T-helper 2 cell treated with Interferon-gamma antibody and Interleukin-4, amounts not matched to agents 100 ng/mL and 5 ng/mL, for 36 hours (primary cell): ENCODE data around the gene UBASH3B. TPM values are rescaled to one million over a fixed set of nuclear protein-coding genes. Genes with fewer than 3 reads are reported as not detected.
"Not testable (repeated sequence)": the region's sequence is repeated elsewhere in the genome, so short reads cannot be mapped to it uniquely, and the experiment has no call there.

Experiments used
- intact Hi-C: fragments of 100-400 bp; cut with micrococcal nuclease; formaldehyde crosslinking; loops from one replicate; pipeline ENCODE4 v1.15.1; 2023
- total RNA-seq: library from RNA; stranded (reverse); gene quantifications from 2 replicates; pipeline ENCODE4 v1.2.3, GENCODE V29; 2022

UBASH3B gene, protein sequence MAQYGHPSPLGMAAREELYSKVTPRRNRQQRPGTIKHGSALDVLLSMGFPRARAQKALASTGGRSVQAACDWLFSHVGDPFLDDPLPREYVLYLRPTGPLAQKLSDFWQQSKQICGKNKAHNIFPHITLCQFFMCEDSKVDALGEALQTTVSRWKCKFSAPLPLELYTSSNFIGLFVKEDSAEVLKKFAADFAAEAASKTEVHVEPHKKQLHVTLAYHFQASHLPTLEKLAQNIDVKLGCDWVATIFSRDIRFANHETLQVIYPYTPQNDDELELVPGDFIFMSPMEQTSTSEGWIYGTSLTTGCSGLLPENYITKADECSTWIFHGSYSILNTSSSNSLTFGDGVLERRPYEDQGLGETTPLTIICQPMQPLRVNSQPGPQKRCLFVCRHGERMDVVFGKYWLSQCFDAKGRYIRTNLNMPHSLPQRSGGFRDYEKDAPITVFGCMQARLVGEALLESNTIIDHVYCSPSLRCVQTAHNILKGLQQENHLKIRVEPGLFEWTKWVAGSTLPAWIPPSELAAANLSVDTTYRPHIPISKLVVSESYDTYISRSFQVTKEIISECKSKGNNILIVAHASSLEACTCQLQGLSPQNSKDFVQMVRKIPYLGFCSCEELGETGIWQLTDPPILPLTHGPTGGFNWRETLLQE
- 22.9 and 24.8 TPM in 2 replicates for total RNA-seq

DNA sequence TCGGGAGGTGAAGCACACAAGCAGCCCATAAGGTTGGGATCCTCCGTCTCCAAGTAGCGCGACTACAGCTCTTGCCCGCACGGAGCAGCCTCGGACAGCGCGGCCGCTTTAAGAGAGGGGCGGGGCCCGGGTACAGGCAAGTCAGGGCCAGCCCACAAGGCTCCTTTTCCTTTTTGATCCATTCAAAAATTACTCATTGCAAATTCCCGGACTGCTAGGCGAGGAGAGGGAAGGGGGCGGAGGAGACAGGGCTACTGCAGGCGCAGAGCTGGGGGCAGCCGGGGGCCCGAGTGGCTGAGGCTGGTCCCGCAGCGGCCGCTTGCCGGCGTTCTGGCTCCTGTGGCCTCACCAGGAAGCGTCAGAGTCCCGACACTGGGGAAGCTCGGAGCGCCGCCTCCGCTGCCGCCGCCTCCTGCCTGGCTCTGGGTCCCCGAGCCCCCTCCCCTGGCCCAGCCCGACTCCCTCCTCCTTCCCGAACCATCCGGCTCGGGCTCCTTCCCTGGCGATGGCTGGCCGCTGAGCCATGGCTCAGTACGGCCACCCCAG is at the start of gene UBASH3B:
Gene UBASH3B, plus strand, starts transcription at position 196 of the 546 bp plus-strand sequence. Its CDS starts 328 bp downstream, at position 524.
- intact Hi-C loops = loop anchor here (1.0 to 10.0 kb wide), 6 partner anchors 12 to 409 kb away; partner anchors contain the start of gene HSPA8

DNA sequence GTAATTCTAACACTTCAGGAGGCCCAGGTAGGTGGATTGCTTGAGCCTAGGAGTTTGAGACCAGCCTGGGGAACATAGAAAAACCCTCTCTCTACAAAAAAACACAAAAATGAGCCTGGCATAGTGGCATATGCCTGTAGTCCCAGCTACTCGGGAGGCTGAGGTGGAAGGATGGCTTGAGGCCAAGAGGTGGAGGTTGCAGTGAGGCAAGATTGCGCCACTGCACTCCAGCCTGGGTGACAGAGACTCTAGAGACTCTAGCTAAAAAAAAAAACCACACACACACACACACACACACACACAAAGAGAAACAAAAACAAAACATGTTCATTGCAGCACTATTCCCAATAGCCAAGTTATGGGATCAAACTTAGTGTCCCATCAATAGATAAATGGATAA is 48.4 kb upstream of the UBASH3B start:
- intact Hi-C loops = not testable (repeated sequence)

DNA sequence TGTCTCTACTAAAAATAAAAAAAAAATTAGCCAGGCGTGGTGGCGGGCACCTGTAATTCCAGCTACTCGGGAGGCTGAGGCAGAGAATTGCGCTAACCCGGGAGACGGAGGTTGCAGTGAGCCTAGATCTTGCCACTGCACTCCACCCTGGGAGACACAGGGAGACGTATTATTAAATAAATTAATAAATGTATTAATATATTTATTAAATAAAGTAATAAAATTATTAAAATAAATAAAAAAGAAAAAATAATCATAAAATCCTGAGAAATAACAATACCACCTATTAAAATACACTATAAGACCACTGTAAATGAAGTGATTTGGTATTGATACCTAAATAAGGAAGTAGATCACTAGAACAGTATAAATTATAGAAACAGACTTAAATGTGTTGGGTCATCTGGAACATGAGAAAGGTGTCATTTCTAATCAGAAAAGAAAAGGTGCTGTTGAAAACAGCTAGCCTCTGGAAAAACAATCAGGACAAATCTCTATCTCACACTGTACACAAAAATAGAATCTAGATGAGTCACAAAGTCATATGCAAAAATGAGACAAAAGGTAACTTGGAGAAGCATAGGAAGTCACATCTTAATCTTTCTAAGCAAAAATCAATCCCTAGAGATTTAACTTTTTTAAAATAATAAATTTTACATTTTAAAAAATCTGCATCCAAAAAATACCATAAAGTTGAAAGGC is 43.2 kb upstream of the UBASH3B start:
- intact Hi-C loops = no loop called here

DNA sequence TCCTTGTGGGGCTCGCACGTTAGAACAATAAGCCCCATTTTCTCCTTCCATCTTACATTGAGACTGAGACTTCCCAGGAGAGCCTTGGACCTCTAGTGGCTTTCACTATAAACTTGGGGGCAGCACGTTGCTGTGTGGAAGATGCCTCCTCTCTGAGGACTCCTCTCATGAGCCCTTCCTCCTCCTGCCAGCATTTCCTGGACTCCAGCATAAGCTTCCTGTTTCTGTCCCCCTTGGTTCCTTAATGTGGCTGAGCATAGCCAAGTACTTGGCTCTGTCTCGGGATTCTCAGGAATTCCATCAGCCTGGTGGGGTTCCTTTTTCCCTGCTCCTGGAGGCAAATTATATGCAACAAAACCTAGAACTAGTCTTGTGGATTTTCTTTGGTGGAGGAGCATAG is 38.8 kb upstream of the UBASH3B start:
- intact Hi-C loops = no loop called here

DNA sequence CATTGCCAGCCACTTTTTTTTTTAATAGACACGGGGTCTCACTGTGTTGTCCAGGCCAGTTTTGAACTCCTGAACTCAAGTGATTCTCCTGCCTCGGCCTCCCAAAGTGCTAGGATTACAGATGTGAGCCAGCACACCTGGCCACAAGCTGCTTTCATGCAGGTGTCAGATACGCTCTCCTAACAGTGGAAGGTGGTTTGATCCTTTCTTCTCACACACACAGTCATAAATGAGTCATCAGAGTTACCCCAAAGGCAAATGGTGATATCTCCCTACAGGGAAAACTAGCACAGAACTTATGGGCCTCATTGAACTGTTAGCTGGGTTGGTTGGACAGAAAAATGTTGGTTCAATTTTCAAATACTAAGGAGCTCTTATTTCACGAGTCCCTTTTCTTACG is 38.2 kb upstream of the UBASH3B start:
- intact Hi-C loops = no loop called here

DNA sequence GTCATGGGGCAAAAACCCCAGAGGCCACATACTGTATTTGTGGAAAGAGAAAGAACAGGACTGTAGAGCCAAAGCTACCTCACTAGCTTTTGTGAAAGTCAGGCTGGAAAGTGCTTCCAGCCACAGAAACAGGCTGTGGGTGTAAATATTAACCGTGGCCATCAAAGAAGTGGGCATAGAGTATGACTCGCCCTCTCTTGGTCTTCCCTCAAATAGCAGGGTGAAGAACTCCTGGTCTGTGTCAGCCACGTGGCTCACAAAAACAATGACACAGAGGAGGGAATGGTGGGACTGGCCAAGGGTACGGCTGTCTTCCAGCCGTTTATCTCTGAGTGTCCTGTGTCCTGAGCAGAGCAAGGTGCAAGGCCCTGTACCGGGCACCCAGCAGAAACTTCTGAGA is 37.6 kb upstream of the UBASH3B start:
- intact Hi-C loops = no loop called here

DNA sequence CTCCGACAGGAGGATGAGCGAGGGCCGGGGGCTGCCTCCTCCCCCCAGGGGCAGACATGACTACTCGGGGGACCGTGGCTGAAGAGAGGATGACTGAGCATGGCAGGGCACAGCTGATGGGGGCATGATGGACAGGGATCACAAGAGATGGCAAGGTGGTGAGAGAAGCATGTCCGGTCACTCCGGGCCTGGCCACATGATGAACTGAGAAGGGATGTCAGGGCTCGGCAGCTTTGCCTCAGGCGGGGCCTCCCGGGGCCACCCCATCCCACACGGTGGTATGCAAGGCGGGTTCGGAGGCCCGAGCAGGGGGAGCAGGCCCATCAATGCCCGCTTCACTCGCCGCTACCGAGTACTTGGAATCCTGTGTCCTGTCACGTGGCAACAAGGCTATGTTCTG is 36.6 kb upstream of the UBASH3B start:
- intact Hi-C loops = no loop called here

DNA sequence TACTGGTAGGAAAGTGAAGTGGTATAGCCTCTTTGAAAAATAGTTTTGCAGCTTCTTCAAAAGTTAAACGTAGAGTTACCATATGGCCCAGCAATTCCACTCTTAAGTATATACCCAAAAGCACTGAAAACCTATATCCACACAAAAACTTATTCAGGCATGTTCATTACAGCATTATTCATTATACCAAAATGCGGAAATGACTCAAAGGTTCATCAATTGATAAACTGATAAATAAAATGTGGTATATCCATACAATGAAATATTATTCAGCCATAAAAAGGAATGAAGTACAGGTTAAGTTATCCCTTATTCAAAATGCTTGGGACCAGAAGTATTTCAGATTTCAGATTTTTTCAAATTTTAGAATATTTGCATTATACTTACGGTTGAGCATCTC is 35.8 kb upstream of the UBASH3B start:
- intact Hi-C loops = no loop called here

DNA sequence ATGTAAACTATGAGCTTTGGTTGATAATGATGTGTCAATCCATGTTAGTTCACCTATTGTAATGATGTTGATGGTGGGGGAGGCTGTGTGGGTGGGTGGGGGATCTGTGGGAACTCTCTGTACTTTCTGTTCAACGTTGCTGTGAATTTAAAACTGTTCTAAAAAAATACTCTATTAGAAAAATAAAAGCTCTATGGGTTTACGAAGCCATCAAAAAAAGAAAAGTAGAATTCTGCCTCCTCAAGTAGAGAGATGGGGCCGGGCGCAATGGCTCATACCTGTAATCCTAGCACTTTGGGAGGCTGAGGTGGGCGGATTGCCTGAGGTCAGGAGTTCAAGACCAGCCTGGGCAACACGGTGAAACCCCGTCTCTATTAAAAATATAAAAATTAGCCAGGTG is 30.0 kb upstream of the UBASH3B start:
- intact Hi-C loops = not testable (repeated sequence)

DNA sequence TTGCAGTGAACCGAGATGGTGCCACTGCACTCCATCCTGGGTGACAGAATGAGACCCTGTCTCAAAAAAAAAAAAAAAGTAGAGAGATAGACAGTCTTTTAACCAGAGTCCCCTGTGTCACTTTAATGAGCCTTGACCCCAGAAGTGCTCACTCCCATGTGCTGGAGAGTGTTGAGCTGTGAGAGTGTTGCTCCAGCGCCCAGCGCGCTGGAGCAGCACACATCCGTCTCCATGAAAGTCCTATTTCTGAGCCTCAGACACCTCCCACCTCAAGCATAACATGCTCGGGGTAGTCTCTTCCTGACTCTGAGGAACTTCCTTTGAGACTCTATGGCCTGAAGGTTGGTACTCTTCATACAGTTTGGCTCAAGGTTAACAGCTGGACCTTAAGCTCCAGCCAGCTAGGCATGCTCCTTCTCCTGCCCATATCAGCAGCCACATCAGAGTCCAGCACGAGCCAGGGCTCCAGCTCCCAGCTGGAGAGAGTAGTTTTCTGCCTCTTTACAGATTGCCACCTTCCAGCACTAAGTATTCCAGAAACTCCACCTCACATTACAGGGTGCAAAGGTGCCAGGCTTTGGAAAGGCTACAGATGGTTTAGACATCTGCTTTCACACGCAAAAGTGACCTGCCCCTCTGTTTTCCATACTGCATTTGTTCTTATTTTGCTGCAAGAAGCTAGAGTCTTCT is 29.4 kb upstream of the UBASH3B start:
- intact Hi-C loops = no loop called here

DNA sequence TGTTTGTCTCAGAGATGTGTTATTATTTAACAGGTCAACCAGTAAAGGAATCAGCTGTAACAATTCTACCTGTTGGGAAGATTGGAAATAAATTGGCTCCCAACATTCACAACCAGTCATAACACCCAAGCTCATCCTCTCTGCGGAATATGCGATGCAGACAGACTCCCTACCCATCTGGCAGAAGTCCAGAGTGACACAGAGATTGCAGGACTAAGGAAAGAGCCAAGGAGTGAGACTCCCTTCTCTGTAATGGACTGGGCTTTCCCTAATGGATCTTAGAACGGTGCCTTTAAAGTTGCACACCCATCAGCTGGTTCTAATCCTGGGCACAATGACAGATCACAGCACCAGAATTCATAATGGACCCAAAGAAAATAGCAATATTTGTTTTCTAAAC is 27.8 kb upstream of the UBASH3B start:
- intact Hi-C loops = loop anchor here (2.0 kb wide), 1 partner anchor 47 kb away; no protein-coding TSS in a partner anchor

DNA sequence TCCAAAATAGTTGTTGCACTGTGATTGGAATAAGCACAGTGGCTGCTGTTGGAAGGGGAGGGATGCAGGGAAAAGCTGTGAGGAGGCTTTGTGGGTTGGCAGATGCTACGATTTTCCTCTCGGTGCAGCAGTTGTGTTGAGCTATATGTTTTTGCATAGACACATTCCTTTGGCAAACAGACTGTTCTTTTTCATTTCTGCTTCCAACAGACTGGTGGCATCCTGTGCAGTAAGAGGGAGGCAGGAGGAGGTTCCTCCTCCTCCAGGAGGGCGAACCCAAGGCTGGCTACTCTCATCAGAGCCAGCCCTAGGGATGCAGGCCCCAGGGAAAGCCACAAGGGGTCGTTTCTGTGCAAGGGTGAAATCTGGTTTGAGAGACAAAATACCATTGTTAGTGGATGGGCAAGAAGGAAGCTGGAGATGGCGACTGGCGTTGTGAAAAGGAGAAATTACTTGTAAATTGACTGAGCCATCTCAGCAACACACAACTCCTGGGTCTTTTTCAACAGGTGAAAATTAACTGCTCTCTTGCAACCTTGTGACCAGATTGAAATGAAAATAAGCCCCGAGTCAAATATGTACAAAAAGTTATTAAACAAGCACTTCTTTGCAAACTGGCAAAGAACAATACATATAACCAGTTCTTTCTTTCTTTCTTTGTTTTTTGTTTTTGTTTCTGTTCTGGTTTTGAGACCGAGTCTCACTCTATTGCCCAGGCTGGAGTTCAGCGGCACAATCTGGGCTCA is 26.5 kb upstream of the UBASH3B start:
- intact Hi-C loops = loop anchor here (1.0 to 2.0 kb wide), 4 partner anchors 48 to 225 kb away; no protein-coding TSS in a partner anchor

DNA sequence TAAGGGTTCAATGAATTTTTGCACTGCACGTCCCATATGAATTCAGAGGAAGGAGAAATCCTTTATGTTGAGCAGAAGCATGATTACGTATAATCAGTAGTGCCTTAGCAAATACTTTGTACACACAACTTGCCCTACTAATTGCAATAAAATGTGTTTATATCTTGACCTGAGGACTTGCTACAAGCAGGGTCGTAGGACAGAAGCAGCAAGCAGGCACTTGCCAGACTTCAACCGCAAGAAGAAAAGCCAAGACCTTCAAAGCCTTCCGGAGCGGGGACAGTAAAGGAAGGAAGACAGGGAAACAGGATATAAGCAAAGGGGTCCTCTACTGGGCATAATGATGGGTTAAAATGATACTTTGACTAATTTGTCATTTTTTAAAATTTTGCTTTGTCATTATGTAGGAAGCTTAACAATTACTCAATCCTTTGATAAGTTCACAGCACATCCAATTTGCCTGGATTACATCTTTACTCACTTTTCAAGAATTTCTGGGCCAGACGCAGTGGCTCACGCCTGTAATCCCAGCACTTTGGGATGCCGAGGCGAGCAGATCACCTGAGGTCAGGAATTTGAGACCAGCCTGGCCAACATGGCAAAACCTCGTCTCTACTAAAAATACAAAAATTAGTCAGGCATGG is 23.2 kb upstream of the UBASH3B start:
- intact Hi-C loops = no loop called here

DNA sequence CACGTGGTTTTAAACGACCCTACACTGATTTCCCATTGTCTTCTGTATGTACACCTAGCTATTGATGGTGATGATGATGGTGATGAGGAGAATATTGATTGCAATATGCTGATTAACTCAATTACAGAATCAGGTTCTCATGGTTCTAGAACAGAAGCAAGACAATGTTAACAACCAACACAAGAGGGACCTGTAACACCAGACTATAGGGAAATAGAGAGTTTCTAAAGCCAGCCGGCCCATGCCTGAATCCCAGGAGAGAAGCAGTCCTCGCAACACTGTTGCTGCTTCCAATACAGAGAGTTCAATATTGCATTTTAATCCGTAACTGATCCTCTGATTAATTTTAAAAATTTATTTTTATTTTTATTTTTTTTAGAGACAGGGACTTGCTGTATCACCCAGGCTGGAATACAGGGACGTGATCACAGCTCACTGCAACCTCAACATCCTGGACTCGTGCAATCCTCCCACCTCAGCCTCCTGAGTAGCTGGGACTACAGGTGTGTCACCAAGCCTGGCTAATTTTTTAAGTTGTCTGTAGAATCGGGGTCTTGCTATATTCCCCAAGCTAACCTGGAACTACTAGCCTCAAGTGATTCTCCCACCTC is 22.2 kb upstream of the UBASH3B start:
- intact Hi-C loops = loop anchor here (1.0 kb wide), 3 partner anchors 123 to 221 kb away; no protein-coding TSS in a partner anchor

DNA sequence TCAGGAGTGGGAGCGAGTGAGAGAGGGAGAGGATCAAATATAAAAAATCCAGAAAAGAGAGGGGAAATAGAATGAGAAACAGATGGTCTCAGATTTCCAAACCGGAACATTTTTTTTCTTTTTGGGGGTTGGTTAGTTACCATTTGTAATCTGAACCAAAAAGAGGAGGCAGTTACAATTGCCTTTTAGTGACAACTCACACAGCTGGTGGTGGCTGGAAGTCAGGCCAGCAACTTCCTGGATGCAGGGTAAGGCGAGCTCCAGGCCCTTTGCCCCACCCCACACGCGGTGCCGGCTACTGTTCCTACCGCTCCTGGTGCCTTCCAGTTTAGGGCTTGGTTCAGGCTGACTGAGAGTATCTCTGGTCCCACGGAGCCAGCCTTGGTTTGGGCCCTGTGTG is 21.0 kb upstream of the UBASH3B start:
- intact Hi-C loops = no loop called here

DNA sequence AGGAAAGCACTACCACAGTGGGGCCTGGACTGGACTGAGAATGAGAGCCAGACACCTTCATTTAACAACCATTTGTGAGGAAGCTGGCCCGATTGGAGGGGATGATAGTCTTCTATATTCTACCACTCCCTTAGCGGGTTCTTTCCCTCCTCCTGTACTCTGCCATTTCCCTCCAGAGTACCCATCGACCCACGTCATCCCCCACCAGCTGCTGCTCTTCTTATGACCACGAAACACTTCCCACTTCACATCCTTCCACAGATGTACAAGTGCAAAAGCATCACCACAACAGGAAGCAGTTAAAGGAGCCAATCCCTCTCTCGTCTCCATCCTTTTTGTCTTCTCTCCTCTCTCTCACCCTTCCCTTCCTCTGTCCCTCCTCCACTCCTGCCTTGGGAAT is 18.0 kb upstream of the UBASH3B start:
- intact Hi-C loops = no loop called here

DNA sequence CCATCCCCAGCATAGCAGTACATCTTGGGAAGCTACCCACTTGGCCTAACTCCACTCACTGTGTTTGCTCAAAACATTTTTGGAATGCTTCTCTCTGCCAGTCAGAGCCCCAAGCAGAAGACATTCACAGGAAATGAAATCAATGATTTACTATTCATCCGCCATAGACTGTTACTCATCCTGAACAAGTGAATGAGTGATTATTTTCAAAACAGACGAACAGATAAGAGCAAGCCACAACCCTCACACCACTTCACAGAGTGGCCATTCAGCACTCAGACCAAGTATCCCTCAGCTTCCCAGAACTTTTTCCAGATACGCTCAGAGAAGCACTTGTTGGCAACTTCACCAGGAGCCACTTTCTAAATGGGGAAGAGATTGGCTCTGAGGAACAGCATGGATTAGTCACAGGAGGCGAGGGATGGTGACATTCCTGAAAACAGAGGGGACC is 13.0 kb upstream of the UBASH3B start:
- intact Hi-C loops = no loop called here

DNA sequence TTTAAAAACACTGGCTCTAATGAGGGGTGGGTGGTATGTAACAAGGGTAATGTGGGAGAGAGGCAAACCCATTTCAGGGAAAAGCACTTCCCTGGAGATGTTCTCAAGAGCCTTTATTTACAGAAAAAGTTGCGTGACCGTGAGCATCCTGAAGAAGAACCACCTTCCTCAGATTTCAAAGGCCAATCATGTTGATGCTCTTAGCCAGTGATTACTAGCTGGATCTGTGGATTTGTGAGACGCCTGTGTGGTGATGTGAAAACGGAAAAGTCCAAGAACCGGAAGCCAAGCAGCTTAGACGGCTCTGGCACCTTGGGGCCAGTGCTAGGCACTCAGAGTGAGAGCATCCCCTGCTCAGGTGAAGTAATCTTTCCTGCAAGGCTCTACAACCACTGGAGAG is 12.6 kb upstream of the UBASH3B start:
- intact Hi-C loops = no loop called here

DNA sequence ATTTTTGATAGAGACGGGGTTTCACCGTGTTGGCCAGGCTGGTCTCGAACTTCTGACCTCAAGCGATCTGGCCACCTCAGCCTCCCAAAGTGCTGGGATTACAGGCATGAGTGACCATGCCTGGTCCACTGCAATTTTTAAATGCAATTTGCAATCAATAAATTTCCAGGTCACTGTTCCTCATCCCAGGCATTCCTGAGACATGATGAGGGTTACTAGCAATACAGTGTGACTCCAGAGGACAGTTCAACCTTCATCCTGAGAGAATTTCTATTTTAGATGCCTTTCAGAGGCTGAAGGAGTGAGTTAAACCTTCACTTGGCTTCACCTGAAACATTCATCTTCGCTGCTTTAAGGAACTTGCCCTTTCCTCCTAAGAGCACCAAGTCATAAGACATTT is 9.7 kb upstream of the UBASH3B start:
- intact Hi-C loops = no loop called here
